GM18951 (cell line): ENCODE results near the gene S100A7A.
"Not testable (repeated sequence)": the region's sequence is repeated elsewhere in the genome, so short reads cannot be mapped to it uniquely, and the experiment has no call there.

ENCODE experiments used
- POLR2A ChIP-seq: IDR thresholded peaks from 4 replicates; pipeline ENCODE4 v1.6.1; 2011; ENCODE audit warnings: mild to moderate bottlenecking; ENCODE audit not compliant: insufficient read length, insufficient read depth; ENCODE audit errors: extremely low read depth
- in situ Hi-C: fragments of 300-500 bp; cut with MboI; formaldehyde crosslinking; loops from one replicate; pipeline ENCODE4 v1.12.0; 2022; ENCODE audit warnings: low sequenced_read_pairs, mixed read lengths, inconsistent platforms; ENCODE audit not compliant: unreplicated experiment

The S100A7A gene

GRCh38 chr1:153437236-153437635, 20.9 kb downstream of the S100A7A start:
- in situ Hi-C loops: no loop called here
- no peak for TF ChIP-seq POLR2A

GRCh38 chr1:153438599-153438998, 22.3 kb downstream of the S100A7A start:
- TF ChIP-seq POLR2A: no peak
- in situ Hi-C loops: no loop called here

GRCh38 chr1:153439273-153439672, 23.0 kb downstream of the S100A7A start:
- in situ Hi-C loops: no loop called here
- TF ChIP-seq POLR2A: no peak

GRCh38 chr1:153441238-153441755, 25.0 kb downstream of the S100A7A start:
- in situ Hi-C loops: no loop called here
- TF ChIP-seq POLR2A: no peak

GRCh38 chr1:153443486-153443885, 27.2 kb downstream of the S100A7A start:
- in situ Hi-C loops: no loop called here
- TF ChIP-seq POLR2A: no peak

GRCh38 chr1:153444078-153444477, 27.8 kb downstream of the S100A7A start:
- in situ Hi-C loops: no loop called here
- no peak for TF ChIP-seq POLR2A

- TF ChIP-seq POLR2A: no peak
- in situ Hi-C loops: no loop called here
These were observed 31.3 kb downstream of the S100A7A start for GRCh38 chr1:153447498-153448170.

- in situ Hi-C loops: not testable (repeated sequence)
These were observed 32.5 kb downstream of the S100A7A start for GRCh38 chr1:153448851-153449250.

- TF ChIP-seq POLR2A: no peak
- in situ Hi-C loops: no loop called here
These were observed 40.1 kb downstream of the S100A7A start for GRCh38 chr1:153456396-153456795.

GRCh38 chr1:153459655-153460054, 43.3 kb downstream of the S100A7A start:
- in situ Hi-C loops: no loop called here

GRCh38 chr1:153460551-153460950, 44.2 kb downstream of the S100A7A start, which contains the start of gene S100A7:
S100A7 (minus strand) TSS chr1:153460651; CDS start chr1:153459013, 1,638 bp downstream.
- no peak for TF ChIP-seq POLR2A

More at GRCh38 chr1:153459655-153460054, 43.3 kb downstream of the S100A7A start:
- no peak for TF ChIP-seq POLR2A

GRCh38 chr1:153462741-153463140, 46.4 kb downstream of the S100A7A start:
- in situ Hi-C loops: not testable (repeated sequence)

More at GRCh38 chr1:153460551-153460950, 44.2 kb downstream of the S100A7A start, which contains the start of gene S100A7:
- in situ Hi-C loops: no loop called here

- in situ Hi-C loops: no loop called here
These were observed 49.7 kb downstream of the S100A7A start for GRCh38 chr1:153465811-153466636.

GRCh38 chr1:153466908-153467307, 50.6 kb downstream of the S100A7A start:
- in situ Hi-C loops: no loop called here
- no peak for TF ChIP-seq POLR2A

More at GRCh38 chr1:153465811-153466636, 49.7 kb downstream of the S100A7A start:
- no peak for TF ChIP-seq POLR2A
